Kidney (tissue), 14 donors: ENCODE results near the gene NGFR. TPM values are rescaled to one million over a fixed set of nuclear protein-coding genes. Genes with fewer than 3 reads are reported as not detected.
A peak's percentile ranks its signal among the peaks of the same experiment; 100 is the strongest.

ENCODE experiments used
- DNase-seq, 5 donors: peaks; one replicate each; pipeline ENCODE4 v3.0.0-alpha.2; 2013 to 2020
- FAIRE-seq: peaks from 2 replicates; lab custom pipeline; 2012; peaks lifted over from hg19 to GRCh38; lab: Jason Lieb, UNC
- H3K27ac ChIP-seq, 2 donors: one replicate each; pipeline ENCODE4 v1.7.0; 2013; ENCODE audit warnings: low read depth in 2 of 2, low read length in 2 of 2, inconsistent platforms in 1 of 2
- H3K27me3 ChIP-seq: one replicate; pipeline ENCODE4 v1.7.1; 2013; ENCODE audit warnings: low read length, inconsistent platforms; ENCODE audit not compliant: control insufficient read depth, insufficient read depth
- H3K36me3 ChIP-seq, 3 donors: one replicate each; pipeline versions ENCODE4 v1.7.0 to v1.7.1; 2013; ENCODE audit warnings: low read length in 3 of 3, control low read depth in 1 of 3, inconsistent platforms in 1 of 3; ENCODE audit not compliant: insufficient read depth in 3 of 3, control insufficient read depth in 2 of 3
- H3K4me1 ChIP-seq, 3 donors: one replicate each; pipeline versions ENCODE4 v1.7.0 to v1.7.1; 2013; ENCODE audit warnings: low read length in 3 of 3, inconsistent platforms in 1 of 3, low read depth in 1 of 3; ENCODE audit not compliant: control insufficient read depth in 2 of 3, insufficient read depth in 2 of 3
- H3K4me3 ChIP-seq, 3 donors: one replicate each; pipeline versions ENCODE4 v1.7.0 to v1.8.1; 2013; ENCODE audit warnings: low read length in 3 of 3, control low read depth in 1 of 3, inconsistent platforms in 1 of 3
- H3K9ac ChIP-seq, 3 donors: one replicate each; pipeline versions ENCODE4 v1.7.0 to v1.7.1; 2013; ENCODE audit warnings: low read length in 3 of 3, control low read depth in 1 of 3, inconsistent platforms in 1 of 3
- H3K9me3 ChIP-seq, 3 donors: one replicate each; pipeline versions ENCODE4 v1.7.0 to v1.7.1; 2013; ENCODE audit warnings: low read length in 3 of 3, control low read depth in 1 of 3, inconsistent platforms in 1 of 3; ENCODE audit not compliant: control insufficient read depth in 2 of 3, insufficient read depth in 1 of 3
- intact Hi-C: fragments of 100-400 bp; cut with DNase I; formaldehyde crosslinking; loops from one replicate; pipeline ENCODE4 v1.11.1; 2022
- polyA plus RNA-seq: library from polyadenylated mRNA; stranded (reverse); fragments of 350-450 nt; fragmentation: Illumina TruSeq; extraction: RNeasy Lipid Tissue Mini Kit (QIAGEN cat#74804); gene quantifications from one replicate; pipeline ENCODE4 v1.2.3, GENCODE V29; 2014; ENCODE audit warnings: low read depth, low replicate concordance; ENCODE audit not compliant: insufficient read depth
- total RNA-seq: library from RNA; stranded (reverse); fragmentation: NEBNext Ultra II Directional; extraction: Animal tissue kit (Norgen Biotek cat#: 25700); gene quantifications from one replicate; pipeline ENCODE4 v1.2.1, GENCODE V29; 2021
- TF ChIP-seq, protein P1 (sequence below): IDR thresholded peaks from 3 replicates; pipeline ENCODE4 v1.5.1; 2012; ENCODE audit warnings: mild to moderate bottlenecking, moderate library complexity, borderline replicate concordance; ENCODE audit not compliant: insufficient read depth; ENCODE audit errors: extremely low read depth
- donor health status: control.
- donor health status: control.
- donor health status: control.
- donor health status: control.
- donor health status: control.
- donor health status: DM: yes; HTN: yes; CAD: no.
- donor health status: Normal renal cell carcinoma (clear cell type).

The NGFR gene
- total and polyA plus RNA-seq, 2 donors from 2014 or later, result 9.4 to 13.2 TPM

GRCh38 chr17:49508866-49509587, 13.9 kb downstream of the NGFR start:
- Histone ChIP-seq H3K9me3 (no peaks in the 10 kb centered on the region), H3K27ac (no peak overlapping the region), H3K36me3 (no peaks in the 10 kb centered on the region), H3K4me1 (peaks cover 0 to 4% (median 0%) of the 10 kb centered on the region in 3 donors), H3K9ac (no peak overlapping the region), H3K27me3 (no peaks in the 10 kb centered on the region), H3K4me3 (no peak overlapping the region)
- FAIRE-seq, result no peak
- TF ChIP-seq, protein P1, sequence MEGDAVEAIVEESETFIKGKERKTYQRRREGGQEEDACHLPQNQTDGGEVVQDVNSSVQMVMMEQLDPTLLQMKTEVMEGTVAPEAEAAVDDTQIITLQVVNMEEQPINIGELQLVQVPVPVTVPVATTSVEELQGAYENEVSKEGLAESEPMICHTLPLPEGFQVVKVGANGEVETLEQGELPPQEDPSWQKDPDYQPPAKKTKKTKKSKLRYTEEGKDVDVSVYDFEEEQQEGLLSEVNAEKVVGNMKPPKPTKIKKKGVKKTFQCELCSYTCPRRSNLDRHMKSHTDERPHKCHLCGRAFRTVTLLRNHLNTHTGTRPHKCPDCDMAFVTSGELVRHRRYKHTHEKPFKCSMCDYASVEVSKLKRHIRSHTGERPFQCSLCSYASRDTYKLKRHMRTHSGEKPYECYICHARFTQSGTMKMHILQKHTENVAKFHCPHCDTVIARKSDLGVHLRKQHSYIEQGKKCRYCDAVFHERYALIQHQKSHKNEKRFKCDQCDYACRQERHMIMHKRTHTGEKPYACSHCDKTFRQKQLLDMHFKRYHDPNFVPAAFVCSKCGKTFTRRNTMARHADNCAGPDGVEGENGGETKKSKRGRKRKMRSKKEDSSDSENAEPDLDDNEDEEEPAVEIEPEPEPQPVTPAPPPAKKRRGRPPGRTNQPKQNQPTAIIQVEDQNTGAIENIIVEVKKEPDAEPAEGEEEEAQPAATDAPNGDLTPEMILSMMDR, result no peak
- DNase-seq, result peak in 2 of 5 donors; percentile 51 to 68
- intact Hi-C loops, result no loop called here

DNA sequence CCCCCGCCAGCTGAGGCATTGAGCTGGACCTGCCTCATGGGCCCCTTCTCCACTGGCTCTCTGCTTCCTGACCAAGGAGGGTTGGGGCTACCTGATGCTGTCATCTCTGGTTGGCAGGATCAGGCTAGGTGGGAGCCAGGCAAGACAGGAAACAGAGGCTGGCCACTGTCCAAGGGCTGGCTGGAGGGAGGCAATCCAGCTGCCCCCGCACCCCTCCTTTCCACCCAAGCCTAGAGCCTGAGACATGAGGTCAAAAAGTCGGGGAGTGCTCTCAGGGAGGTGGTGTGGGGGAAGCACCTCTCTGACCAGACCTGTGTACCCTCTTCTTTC, 14.5 kb downstream of the NGFR start:
- Histone ChIP-seq H3K36me3 (no peaks in the 10 kb centered on the region), H3K4me3 (no peak overlapping the region), H3K9ac (no peak overlapping the region), H3K4me1 (peaks cover 0 to 4% (median 4%) of the 10 kb centered on the region in 3 donors), H3K27me3 (no peaks in the 10 kb centered on the region), H3K9me3 (no peaks in the 10 kb centered on the region), H3K27ac (no peak overlapping the region)
- TF ChIP-seq, protein P1, result no peak
- DNase-seq (peak in 1 of 5 donors; percentile 59), FAIRE-seq (no peak)
- intact Hi-C loops, result no loop called here

DNA sequence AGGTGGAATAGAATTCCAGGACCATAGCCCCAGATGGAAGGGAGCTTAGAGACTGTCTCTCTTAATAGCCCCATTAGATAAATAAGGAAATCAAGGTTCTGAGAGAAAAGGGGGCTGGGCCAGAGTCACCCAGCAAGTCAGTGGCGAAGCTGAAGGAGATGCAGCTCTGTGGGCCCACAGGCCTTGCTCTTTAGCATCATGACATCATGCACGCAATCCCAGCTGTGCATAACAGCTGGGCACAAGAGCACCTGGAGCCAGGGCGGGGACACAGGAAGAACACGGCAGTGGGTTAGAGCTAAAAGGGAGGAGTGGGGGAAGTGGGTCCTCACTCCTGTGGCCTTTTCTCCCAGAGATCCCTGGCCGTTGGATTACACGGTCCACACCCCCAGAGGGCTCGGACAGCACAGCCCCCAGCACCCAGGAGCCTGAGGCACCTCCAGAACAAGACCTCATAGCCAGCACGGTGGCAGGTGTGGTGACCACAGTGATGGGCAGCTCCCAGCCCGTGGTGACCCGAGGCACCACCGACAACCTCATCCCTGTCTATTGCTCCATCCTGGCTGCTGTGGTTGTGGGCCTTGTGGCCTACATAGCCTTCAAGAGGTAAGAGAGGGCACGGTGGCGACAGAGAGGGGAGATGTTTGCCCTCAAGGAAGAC, 15.1 kb downstream of the NGFR start:
- TF ChIP-seq, protein P1, result no peak
- Histone ChIP-seq H3K9ac (no peak overlapping the region), H3K9me3 (no peaks in the 10 kb centered on the region), H3K4me1 (peaks cover 0 to 8% (median 7%) of the 10 kb centered on the region in 3 donors), H3K27ac (no peak overlapping the region), H3K36me3 (no peaks in the 10 kb centered on the region), H3K27me3 (no peaks in the 10 kb centered on the region), H3K4me3 (no peak overlapping the region)
- intact Hi-C loops, result no loop called here
- DNase-seq (peak in 2 of 5 donors; percentile 30 to 45), FAIRE-seq (no peak)
